H1 (cell line): ENCODE data around the gene CAMKK2. TPM values are rescaled to one million over a fixed set of nuclear protein-coding genes. Genes with fewer than 3 reads are reported as not detected.

Experiments used
- CTCF ChIA-PET: fragments of 300-600 bp; sonication (Branson Sonifier 250); formaldehyde crosslinking; loops from one replicate; lab custom pipeline; 2021; ENCODE audit not compliant: partially characterized antibody; lab: Charles Lee
- POLR2A ChIA-PET: fragments of 300-600 bp; sonication (Branson Sonifier 250); formaldehyde crosslinking; loops from one replicate; lab custom pipeline; 2021; ENCODE audit warnings: inconsistent platforms; ENCODE audit not compliant: partially characterized antibody; lab: Charles Lee
- DNase-seq, 2 experiments: peaks; one replicate each; pipeline versions ENCODE4 v3.0.0 to v3.0.0-alpha.2; 2010 to 2022; ENCODE audit warnings: low spot score in 2 of 2, low read depth in 1 of 2, mixed read lengths in 1 of 2
- FAIRE-seq: peaks from 2 replicates; lab custom pipeline; 2011; peaks lifted over from hg19 to GRCh38; lab: Jason Lieb, UNC
- H2AFZ ChIP-seq: 2 replicates; pipeline ENCODE4 v1.8.1; 2012; ENCODE audit warnings: low read length, inconsistent platforms
- H2AK5ac ChIP-seq: 2 replicates; pipeline ENCODE4 v1.6.1; 2013; ENCODE audit warnings: low read depth, low read length
- H2BK120ac ChIP-seq: replicated peaks from 2 replicates; pipeline ENCODE3; 2013; ENCODE audit warnings: low read depth, low read length, inconsistent platforms
- H2BK12ac ChIP-seq: 2 replicates; pipeline ENCODE4 v1.6.1; 2013; ENCODE audit warnings: low read depth, low read length
- H2BK15ac ChIP-seq: 2 replicates; pipeline ENCODE4 v1.6.1; 2013; ENCODE audit warnings: low read length
- H2BK20ac ChIP-seq: 2 replicates; pipeline ENCODE4 v1.6.1; 2013; ENCODE audit warnings: low read length
- H2BK5ac ChIP-seq: 2 replicates; pipeline ENCODE4 v1.6.1; 2013; ENCODE audit warnings: low read depth, low read length
- H3K14ac ChIP-seq: 2 replicates; pipeline ENCODE4 v1.6.1; 2013; ENCODE audit warnings: inconsistent platforms; ENCODE audit not compliant: insufficient read length
- H3K18ac ChIP-seq: 2 replicates; pipeline ENCODE4 v1.6.1; 2013; ENCODE audit warnings: low read length; ENCODE audit errors: extremely low read depth
- H3K23ac ChIP-seq: 2 replicates; pipeline ENCODE4 v1.6.1; 2013; ENCODE audit warnings: inconsistent platforms; ENCODE audit not compliant: insufficient read length
- H3K23me2 ChIP-seq: 2 replicates; pipeline ENCODE4 v1.6.1; 2013; ENCODE audit warnings: low read depth, low read length
- H3K27ac ChIP-seq: 2 replicates; pipeline ENCODE4 v1.6.1; 2011; ENCODE audit warnings: low read depth, low read length, inconsistent platforms
- H3K27me3 ChIP-seq, 4 experiments: replicated peaks in 1 of 4; 1 replicate in 1 of 4; 2 replicates in 3 of 4; pipeline versions ENCODE4 v1.6.1 to v1.8.1; 2011 to 2013; ENCODE audit warnings: low read length in 3 of 4, mild to moderate bottlenecking in 3 of 4, inconsistent platforms in 2 of 4, mixed read lengths in 2 of 4, moderate library complexity in 1 of 4; ENCODE audit not compliant: control insufficient read depth in 3 of 4, insufficient read depth in 3 of 4; ENCODE audit errors: extremely low read depth in 1 of 4
- H3K36me3 ChIP-seq, 4 experiments: 2 replicates each; pipeline versions ENCODE4 v1.6.1 to v1.8.1; 2011 to 2013; ENCODE audit warnings: mild to moderate bottlenecking in 4 of 4, low read length in 3 of 4, moderate library complexity in 2 of 4, control low read depth in 1 of 4, inconsistent platforms in 1 of 4; ENCODE audit not compliant: insufficient read depth in 4 of 4, control insufficient read depth in 2 of 4
- H3K4ac ChIP-seq: replicated peaks from 2 replicates; pipeline ENCODE3; 2013; ENCODE audit warnings: low read length, low read depth, mixed read lengths, inconsistent platforms; ENCODE audit not compliant: insufficient read length
- H3K4me1 ChIP-seq, 4 experiments: replicated peaks in 1 of 4; 1 replicate in 1 of 4; 2 replicates in 3 of 4; pipeline versions ENCODE4 v1.6.1 to v1.8.1; 2011 to 2013; ENCODE audit warnings: low read length in 3 of 4, inconsistent platforms in 2 of 4, mixed read lengths in 1 of 4; ENCODE audit not compliant: insufficient read depth in 4 of 4, control insufficient read depth in 3 of 4
- H3K4me2 ChIP-seq, 2 experiments: 2 replicates each; pipeline versions ENCODE4 v1.6.1 to v1.8.1; 2011 to 2013; ENCODE audit warnings: low read depth in 2 of 2, low read length in 2 of 2, control low read depth in 1 of 2, inconsistent platforms in 1 of 2, mild to moderate bottlenecking in 1 of 2; ENCODE audit not compliant: insufficient read depth in 1 of 2
- H3K4me3 ChIP-seq, 4 experiments: fragments of 200-600, 300-600 bp in 1 of 4; sonication (generic), shearing (Covaris generic), sonication (Bioruptor Twin) in 1 of 4; 2 replicates each; pipeline versions ENCODE4 v1.5.1 to v1.8.1; 2011 to 2016; ENCODE audit warnings: low read length in 4 of 4, low read depth in 3 of 4, control low read depth in 2 of 4, inconsistent platforms in 2 of 4, mild to moderate bottlenecking in 2 of 4, mixed read lengths in 1 of 4, moderate library complexity in 1 of 4; ENCODE audit not compliant: insufficient read depth in 2 of 4; ENCODE audit errors: extremely low read depth in 1 of 4
- H3K56ac ChIP-seq: replicated peaks from 2 replicates; pipeline ENCODE3; 2013; ENCODE audit warnings: low read depth, mild to moderate bottlenecking, mixed read lengths, low read length, inconsistent platforms; ENCODE audit not compliant: insufficient read length
- H3K79me1 ChIP-seq: 2 replicates; pipeline ENCODE4 v1.6.1; 2013; ENCODE audit warnings: low read depth, low read length, control low read depth
- H3K79me2 ChIP-seq, 2 experiments: 2 replicates each; pipeline versions ENCODE4 v1.6.1 to v1.8.1; 2012 to 2013; ENCODE audit warnings: low read length in 2 of 2, mild to moderate bottlenecking in 2 of 2, inconsistent platforms in 1 of 2; ENCODE audit not compliant: insufficient read depth in 2 of 2, control insufficient read depth in 1 of 2
- H3K9ac ChIP-seq, 4 experiments: replicated peaks in 1 of 4; 1 replicate in 1 of 4; 2 replicates in 3 of 4; pipeline versions ENCODE4 v1.6.1 to v1.8.1; 2011 to 2013; ENCODE audit warnings: low read depth in 3 of 4, low read length in 3 of 4, control low read depth in 2 of 4, mild to moderate bottlenecking in 2 of 4, moderate library complexity in 2 of 4, inconsistent platforms in 1 of 4; ENCODE audit errors: extremely low read depth in 1 of 4
- H3K9me3 ChIP-seq, 2 experiments: 2 replicates each; pipeline versions ENCODE4 v1.6.1 to v1.8.1; 2012 to 2013; ENCODE audit warnings: mild to moderate bottlenecking in 2 of 2, moderate library complexity in 2 of 2, control low read depth in 1 of 2, inconsistent platforms in 1 of 2, low read depth in 1 of 2, low read length in 1 of 2, mixed read lengths in 1 of 2; ENCODE audit not compliant: insufficient read depth in 2 of 2
- H4K20me1 ChIP-seq, 2 experiments: replicated peaks in 1 of 2; 2 replicates each; pipeline versions ENCODE3 to v1.8.1; 2011 to 2013; ENCODE audit warnings: inconsistent platforms in 2 of 2, low read length in 2 of 2, mild to moderate bottlenecking in 1 of 2; ENCODE audit not compliant: insufficient read depth in 2 of 2, control insufficient read depth in 1 of 2
- H4K5ac ChIP-seq: 2 replicates; pipeline ENCODE4 v1.6.1; 2013; ENCODE audit warnings: low read length, low read depth, mixed read lengths, inconsistent platforms; ENCODE audit not compliant: insufficient read length
- H4K8ac ChIP-seq: 2 replicates; pipeline ENCODE4 v1.8.0; 2013; ENCODE audit warnings: mild to moderate bottlenecking, moderate library complexity, low read length, inconsistent platforms; ENCODE audit not compliant: insufficient read depth; ENCODE audit errors: extremely low read depth
- H4K91ac ChIP-seq: replicated peaks from 2 replicates; pipeline ENCODE3; 2013; ENCODE audit warnings: low read length, mixed read lengths, inconsistent platforms; ENCODE audit not compliant: insufficient read length
- EGR1 ChIP-seq: IDR thresholded peaks from 2 replicates; pipeline ENCODE4 v1.6.1; 2011; ENCODE audit warnings: low read depth, low read length, borderline replicate concordance
- POLR2AphosphoS5 ChIP-seq: IDR thresholded peaks from 2 replicates; pipeline ENCODE4 v1.6.1; 2011; ENCODE audit warnings: low read depth, low read length
- SP1 ChIP-seq: IDR thresholded peaks from 2 replicates; pipeline ENCODE4 v1.6.1; 2011; ENCODE audit warnings: low read depth, low read length
- WGBS, 2 experiments: shearing (Covaris generic) in 1 of 2; methylation state at CpG; one replicate each; pipeline versions ENCODE4 v1.1.6 to v1.1.7; 2013 to 2015; ENCODE audit warnings: low lambda C conversion rate in 2 of 2, mixed read lengths in 2 of 2, inconsistent platforms in 1 of 2, low coverage in 1 of 2, missing lambda C conversion rate in 1 of 2; ENCODE audit not compliant: insufficient replicate concordance in 2 of 2, insufficient coverage in 1 of 2, insufficient read length in 1 of 2; ENCODE audit errors: extremely low coverage in 1 of 2, missing lambda C conversion rate in 1 of 2; 5-methylcytosine and 5-hydroxymethylcytosine counted together
- polyA plus RNA-seq, 7 experiments: library from polyadenylated mRNA; depleted of rRNA in 3 of 7; stranded (reverse) in 5 of 7; unstranded in 2 of 7; fragments of >200 nt in 5 of 7; fragments of 200-250 nt in 2 of 7; gene quantifications; 1 replicate in 5 of 7; 2 replicates in 1 of 7; 4 replicates in 1 of 7; pipeline versions ENCODE4 v1.2.1 to v1.2.3, GENCODE V29; 2011 to 2013; ENCODE audit warnings: missing spikeins in 2 of 7, mixed read lengths in 2 of 7
- total RNA-seq: library from RNA; stranded (reverse); fragmentation: NEBNext Ultra II Directional; extraction: Animal tissue kit (Norgen Biotek cat#: 25700); gene quantifications from 2 replicates; pipeline ENCODE4 v1.2.1, GENCODE V29; 2021

CAMKK2 gene
- total and polyA plus RNA-seq, 2 of the 8 experiments (the other 6 are each of a cell fraction or from before 2014, with no cell fraction given): 29.6 to 30.6 TPM

DNA sequence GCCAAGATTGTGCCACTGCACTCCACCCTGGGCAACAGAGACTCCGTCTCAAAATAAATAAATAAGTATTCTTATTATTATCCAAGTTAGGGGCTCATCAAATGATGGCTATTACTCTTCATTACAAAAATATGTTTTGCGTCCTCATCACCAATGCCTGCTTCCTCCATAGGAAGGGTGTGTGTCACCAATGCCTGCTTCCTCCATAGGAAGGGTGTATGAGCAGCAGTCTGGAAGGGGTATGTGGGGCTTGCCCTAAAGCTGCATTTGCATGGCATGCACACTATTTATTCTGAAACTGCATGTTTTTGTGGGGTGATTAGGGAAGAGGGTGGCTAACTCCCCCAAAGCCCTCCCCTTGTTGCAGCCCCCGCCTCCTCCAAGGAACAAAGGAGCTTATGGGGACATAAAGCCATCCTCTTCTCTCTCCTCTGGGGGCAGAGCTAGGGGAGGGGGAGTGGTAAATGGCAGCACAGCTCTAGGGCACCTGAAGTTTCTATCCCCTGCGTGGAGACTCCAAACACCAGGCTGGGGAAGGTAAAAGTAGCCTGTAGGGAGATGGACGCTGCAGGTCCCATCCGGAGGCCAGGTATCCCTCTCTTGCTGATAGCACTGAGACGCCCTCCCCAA, 1.3 kb downstream of the CAMKK2 start:
- no peak overlapping the region for H3K4ac ChIP-seq
- no peak overlapping the region for H3K27ac ChIP-seq
- no peak overlapping the region for H2BK12ac ChIP-seq
- peak overlapping the region; percentile 59 to 87 (median 76) for H3K4me3 ChIP-seq
- peak overlapping the region; percentile 89 to 90 for H3K4me2 ChIP-seq
- peaks cover 2 to 5% of the 10 kb centered on the region in 2 experiments for H4K20me1 ChIP-seq
- H2BK5ac ChIP-seq: no peak overlapping the region
- no peak overlapping the region for H3K56ac ChIP-seq
- no peaks in the 10 kb centered on the region for H3K9me3 ChIP-seq
- no peak overlapping the region for H3K14ac ChIP-seq
- ChIA-PET CTCF (interaction anchor here (0.6 to 1.8 kb wide), 7 partner anchors 23 to 233 kb away, joined by 3 to 6 read pairs (median 3); no protein-coding TSS in a partner anchor), POLR2A (interaction anchor here (0.9 to 2.1 kb wide), 6 partner anchors 8 to 105 kb away, joined by 3 to 14 read pairs (median 4); partner anchors contain the start of gene RNF34)
- no peak overlapping the region for H4K5ac ChIP-seq
- H3K18ac ChIP-seq: no peak overlapping the region; the same call in 1 of the 2 replicates
- peaks cover 0 to 6% (median 1%) of the 10 kb centered on the region in 4 experiments; a peak in 2 of 7 replicates for H3K4me1 ChIP-seq
- no peak overlapping the region for H2AK5ac ChIP-seq
- H3K27me3 ChIP-seq: no peaks in the 10 kb centered on the region
- H3K79me2 ChIP-seq: peaks cover 0 to 21% of the 10 kb centered on the region in 2 experiments; a peak in 2 of 4 replicates
- H3K23ac ChIP-seq: no peak overlapping the region
- no peak overlapping the region for H2BK120ac ChIP-seq
- no peak overlapping the region for H2AFZ ChIP-seq
- peaks cover 10% of the 10 kb centered on the region for H3K23me2 ChIP-seq
- no peak overlapping the region for H4K91ac ChIP-seq
- TF ChIP-seq POLR2AphosphoS5: 0 out of 2 replicates have a peak, but pooled peaks have one; percentile 7
- 0 out of 2 replicates have a peak, but pooled peaks have one; percentile 34 for TF ChIP-seq SP1
- no peak for TF ChIP-seq EGR1
- FAIRE-seq: no peak
- no peak for DNase-seq
- peaks cover 10% of the 10 kb centered on the region; the same call in 1 of the 2 replicates for H3K79me1 ChIP-seq
- H3K36me3 ChIP-seq: no peaks in the 10 kb centered on the region; a peak in 2 of 8 replicates
- peak overlapping the region in 3 of 4 experiments; percentile 25 to 58 (median 49); a peak in 3 of 7 replicates for H3K9ac ChIP-seq
- 38% methylated on average over 7 of the region's 7 CpGs; no CpG with 5 or more reads in 1 of the 2 experiments for WGBS, 2 experiments
- H2BK15ac ChIP-seq: no peak overlapping the region
- no peak overlapping the region for H2BK20ac ChIP-seq
- no peak overlapping the region; the same call in 1 of the 2 replicates for H4K8ac ChIP-seq
